Head of caudate nucleus (tissue), 42 donors: Measurements from ENCODE around the gene GPATCH4.
"Not testable (repeated sequence)": the region's sequence is repeated elsewhere in the genome, so short reads cannot be mapped to it uniquely, and the experiment has no call there.

Experiments used
- DNase-seq, 42 donors: peaks; one replicate each; pipeline versions ENCODE4 v3.0.0 to v3.0.0-alpha.2; 2020 to 2021; ENCODE audit warnings: mixed read lengths in 7 of 42
- intact Hi-C: fragments of 100-400 bp; cut with DNase I; formaldehyde crosslinking; loops from one replicate; pipeline ENCODE4 v1.15.0; 2022

The GPATCH4 gene

GRCh38 chr1:156559086-156559796 lies 42.0 kb downstream of the GPATCH4 start:
- no peak for DNase-seq
- intact Hi-C loops = no loop called here

- peak in 1 of 42 donors; percentile 18 for DNase-seq
- intact Hi-C loops = no loop called here
Measured at GRCh38 chr1:156556354-156556753, 44.9 kb downstream of the GPATCH4 start.

- intact Hi-C loops = no loop called here
- DNase-seq = no peak
Measured at GRCh38 chr1:156555715-156556114, 45.6 kb downstream of the GPATCH4 start.

- intact Hi-C loops = no loop called here
- DNase-seq = peak in 1 of 42 donors; percentile 17
Measured at GRCh38 chr1:156554971-156555370, 46.3 kb downstream of the GPATCH4 start.

GRCh38 chr1:156553860-156554485 lies 47.3 kb downstream of the GPATCH4 start:
- intact Hi-C loops = no loop called here
- peak in 1 of 42 donors; percentile 14 for DNase-seq

GRCh38 chr1:156552937-156553336 lies 48.3 kb downstream of the GPATCH4 start:
- peak in 36 of 42 donors; percentile 3 to 76 (median 32) for DNase-seq
- intact Hi-C loops = not testable (repeated sequence)

- intact Hi-C loops = no loop called here
- peak in 1 of 42 donors; percentile 15 for DNase-seq
Measured at GRCh38 chr1:156552518-156552917, 48.8 kb downstream of the GPATCH4 start.

- peak in 1 of 42 donors; percentile 6 for DNase-seq
- intact Hi-C loops = no loop called here
Measured at GRCh38 chr1:156551869-156552268, 49.4 kb downstream of the GPATCH4 start.

- DNase-seq = peak in 1 of 42 donors; percentile 1
- intact Hi-C loops = no loop called here
Measured at GRCh38 chr1:156551066-156551643, 50.1 kb downstream of the GPATCH4 start.

- peak in 1 of 42 donors; percentile 22 for DNase-seq
- intact Hi-C loops = no loop called here
Measured at GRCh38 chr1:156550346-156550745, 50.9 kb downstream of the GPATCH4 start.

GRCh38 chr1:156549831-156550230 lies 51.4 kb downstream of the GPATCH4 start:
- DNase-seq = peak in 1 of 42 donors; percentile 24
- intact Hi-C loops = no loop called here

- intact Hi-C loops = no loop called here
- peak in 2 of 42 donors; percentile 3 to 12 for DNase-seq
Measured at GRCh38 chr1:156549390-156549789, 51.9 kb downstream of the GPATCH4 start.

- peak in 1 of 42 donors; percentile 20 for DNase-seq
- intact Hi-C loops = no loop called here
Measured at GRCh38 chr1:156547982-156548381, 53.3 kb downstream of the GPATCH4 start.

GRCh38 chr1:156547434-156547833 lies 53.8 kb downstream of the GPATCH4 start:
- DNase-seq = peak in 1 of 42 donors; percentile 9
- intact Hi-C loops = no loop called here

GRCh38 chr1:156546267-156546666 lies 55.0 kb downstream of the GPATCH4 start:
- intact Hi-C loops = no loop called here

GRCh38 chr1:156544592-156545102 lies 56.6 kb downstream of the GPATCH4 start:
- DNase-seq = peak in 19 of 42 donors; percentile 16 to 71 (median 31)
- intact Hi-C loops = no loop called here

More at GRCh38 chr1:156546267-156546666, 55.0 kb downstream of the GPATCH4 start:
- no peak for DNase-seq
